Right kidney (tissue), 1 donor: ENCODE data around the gene VDR.

Experiments used
- DNase-seq: peaks from one replicate; pipeline ENCODE4 v3.0.0-alpha.2; 2016

The VDR gene

DNA sequence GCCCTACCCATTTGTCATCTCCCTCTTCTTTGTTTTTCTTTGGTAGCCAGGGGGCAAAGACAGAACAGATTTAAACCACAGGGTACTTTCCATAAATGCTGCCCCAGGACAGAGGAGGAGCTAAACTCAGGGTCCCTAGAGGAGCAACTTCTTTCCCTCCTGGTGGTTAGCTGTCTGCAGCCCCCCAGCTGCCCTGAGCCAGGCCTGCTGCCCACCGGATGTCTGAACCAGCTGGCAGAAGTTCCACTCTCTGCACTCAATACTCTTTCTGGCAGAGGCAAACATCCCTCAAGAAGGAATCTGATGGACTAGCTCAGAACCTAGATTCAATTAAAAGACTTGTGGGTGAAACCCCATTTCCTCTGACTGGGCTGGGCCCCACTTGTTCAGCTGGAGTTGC, 10.7 kb downstream of the VDR start:
- DNase-seq = no peak

DNA sequence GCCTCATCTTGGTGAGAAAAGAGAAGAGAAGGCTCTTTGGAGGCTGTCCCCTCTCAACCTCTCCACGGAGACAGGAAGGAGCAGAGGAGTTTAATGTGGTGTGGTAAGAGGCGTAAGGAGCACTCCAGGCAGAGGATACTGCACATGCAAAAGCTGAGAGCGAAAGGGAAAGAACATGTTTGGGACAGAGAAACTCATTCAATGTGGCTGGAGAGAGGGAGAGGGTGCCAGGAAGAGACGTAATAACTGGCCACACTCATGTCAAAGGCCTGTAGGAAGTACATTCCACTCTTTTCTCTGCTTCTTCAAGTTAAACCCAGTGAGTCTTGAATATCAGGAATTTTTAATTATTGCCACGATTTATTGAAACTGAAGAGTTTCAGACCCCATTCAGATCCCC, 12.0 kb downstream of the VDR start:
- DNase-seq = no peak

DNA sequence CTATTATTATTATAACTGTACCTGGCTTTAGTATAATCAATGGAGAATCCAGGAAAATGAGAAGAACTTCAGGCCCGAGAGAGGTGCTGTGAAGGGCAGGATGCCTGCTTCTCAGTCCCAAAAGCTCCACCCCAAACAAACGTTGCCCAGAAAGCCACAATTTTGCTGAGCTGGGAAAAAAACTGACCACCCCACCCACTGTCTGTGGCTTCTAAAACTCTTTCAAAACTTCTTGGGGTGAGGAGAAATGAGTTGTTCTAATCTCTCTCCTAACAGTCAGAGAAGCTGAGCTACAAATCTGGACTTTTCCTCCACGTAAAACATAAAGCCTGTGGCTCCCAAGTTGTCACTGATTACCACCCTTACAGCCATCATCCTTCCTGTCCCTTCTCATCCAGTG, 13.4 kb downstream of the VDR start:
- no peak for DNase-seq

DNA sequence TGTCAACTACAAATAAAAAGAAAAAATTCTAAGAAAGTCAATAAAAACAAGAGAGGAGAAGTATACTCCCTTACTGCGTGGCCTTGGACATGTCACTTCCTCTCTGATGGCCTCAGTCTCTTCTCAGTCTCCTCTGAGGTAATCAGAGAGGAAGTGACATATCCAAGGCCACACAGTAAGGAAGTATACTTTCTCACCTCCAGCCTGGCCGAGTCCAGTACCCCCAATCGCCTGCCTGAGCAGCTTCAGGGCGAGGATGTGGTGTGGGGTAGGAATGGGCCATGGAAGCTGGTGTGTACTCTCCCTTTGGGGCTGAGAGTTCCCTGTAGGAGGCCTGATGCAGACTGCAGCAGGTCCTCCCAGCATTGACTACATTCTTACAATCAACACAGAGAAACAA, 15.8 kb downstream of the VDR start:
- no peak for DNase-seq

DNA sequence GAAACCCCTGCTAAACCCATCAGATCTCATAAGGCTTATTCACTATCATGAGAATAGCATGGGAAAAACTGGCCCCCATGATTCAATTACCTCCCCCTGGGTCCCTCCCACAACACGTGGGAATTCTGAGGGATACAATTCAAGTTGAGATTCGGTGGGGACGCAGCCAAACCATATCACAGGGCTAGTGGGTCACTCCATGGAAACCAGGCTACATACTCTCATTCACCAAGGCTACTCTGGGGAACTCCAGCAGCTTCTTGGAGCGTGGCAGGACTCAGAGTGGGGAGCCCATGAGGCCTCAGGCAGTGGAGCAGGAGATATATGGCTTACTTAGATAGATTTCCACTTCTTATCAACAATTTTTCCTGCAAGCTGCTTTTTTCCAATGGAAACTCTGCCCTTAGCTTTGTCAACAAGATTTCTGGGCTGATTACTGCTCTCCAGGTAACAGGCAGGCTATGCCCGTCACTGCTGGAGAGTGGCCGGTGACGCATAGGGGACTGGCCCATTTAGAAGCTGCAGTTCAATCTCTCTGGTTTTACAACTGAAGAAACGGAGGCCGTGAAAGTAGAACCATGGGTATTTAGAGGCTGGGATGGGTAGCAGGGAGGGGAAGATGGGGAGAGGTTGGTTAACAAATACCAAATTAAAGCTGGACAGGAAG, 16.5 kb downstream of the VDR start:
- no peak for DNase-seq

DNA sequence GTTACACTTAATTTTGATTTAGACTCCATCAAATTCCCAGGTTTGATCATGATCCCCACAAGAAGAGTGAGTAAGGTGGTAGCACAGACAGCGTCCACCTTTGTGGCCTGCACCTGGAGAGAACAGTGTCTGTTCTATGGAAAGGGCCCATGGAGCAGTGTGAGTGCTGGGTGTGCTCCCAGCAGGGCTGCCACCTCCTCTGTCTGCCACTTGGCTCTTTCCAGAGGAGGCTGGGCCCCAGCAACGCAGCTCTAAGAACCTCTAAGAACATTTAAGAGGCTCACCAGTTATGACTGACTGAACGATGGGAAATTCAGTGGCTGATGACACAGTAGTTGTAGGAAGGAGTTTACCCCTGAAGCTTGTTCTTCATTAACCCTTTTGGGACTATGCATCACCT, 17.3 kb downstream of the VDR start:
- DNase-seq = no peak

DNA sequence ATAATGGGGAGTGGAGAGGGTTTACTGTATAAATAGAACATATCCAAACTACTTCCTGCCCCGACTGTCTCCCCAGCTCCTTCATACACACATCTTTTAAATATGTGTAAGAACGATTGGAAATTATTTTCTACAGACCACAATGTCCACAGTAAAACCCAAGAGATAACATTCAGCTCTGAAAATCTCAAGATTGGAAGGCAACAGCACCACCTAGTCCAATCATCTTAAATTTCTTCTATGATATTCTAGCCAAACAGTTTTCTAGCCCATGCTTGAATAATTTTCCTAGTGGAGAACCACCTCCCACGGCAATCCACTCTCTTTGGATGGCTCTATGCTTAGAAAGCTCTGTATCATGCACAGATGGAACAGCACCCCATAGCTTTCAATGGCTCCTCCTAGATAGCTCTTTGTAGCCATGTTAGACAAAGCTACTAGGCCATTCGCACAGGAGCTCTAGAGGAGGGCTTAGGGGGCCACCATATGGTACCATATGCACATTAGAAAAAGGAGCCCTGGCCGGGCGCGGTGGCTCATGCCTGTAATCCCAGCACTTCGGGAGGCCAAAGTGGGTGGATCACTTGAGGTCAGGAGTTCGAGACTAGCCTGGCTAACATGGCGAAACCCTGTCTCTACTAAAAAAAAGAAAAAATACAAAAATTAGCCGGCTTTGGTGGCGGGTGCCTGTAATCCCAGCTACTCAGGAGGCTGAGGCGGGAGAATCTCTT, 18.1 kb downstream of the VDR start:
- DNase-seq = no peak

DNA sequence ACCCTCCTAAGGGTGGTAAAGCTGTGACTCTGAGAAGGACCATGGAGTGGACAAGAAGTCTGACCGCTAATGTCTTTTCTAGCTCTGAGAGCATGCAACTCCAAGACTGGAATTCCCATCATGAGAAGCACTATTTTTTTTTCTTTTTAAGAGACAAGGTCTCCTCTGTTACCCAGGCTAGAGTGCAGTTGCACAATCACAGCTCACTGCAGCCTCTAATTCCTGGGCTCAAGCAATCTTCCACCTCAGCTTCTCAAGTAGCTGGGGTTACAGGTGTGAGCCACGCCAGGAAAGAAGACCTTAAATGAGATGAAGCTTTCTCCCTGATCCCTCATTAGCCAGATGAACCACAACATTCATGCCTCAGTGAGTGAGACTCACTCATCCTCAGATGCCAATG, 19.2 kb downstream of the VDR start:
- no peak for DNase-seq

DNA sequence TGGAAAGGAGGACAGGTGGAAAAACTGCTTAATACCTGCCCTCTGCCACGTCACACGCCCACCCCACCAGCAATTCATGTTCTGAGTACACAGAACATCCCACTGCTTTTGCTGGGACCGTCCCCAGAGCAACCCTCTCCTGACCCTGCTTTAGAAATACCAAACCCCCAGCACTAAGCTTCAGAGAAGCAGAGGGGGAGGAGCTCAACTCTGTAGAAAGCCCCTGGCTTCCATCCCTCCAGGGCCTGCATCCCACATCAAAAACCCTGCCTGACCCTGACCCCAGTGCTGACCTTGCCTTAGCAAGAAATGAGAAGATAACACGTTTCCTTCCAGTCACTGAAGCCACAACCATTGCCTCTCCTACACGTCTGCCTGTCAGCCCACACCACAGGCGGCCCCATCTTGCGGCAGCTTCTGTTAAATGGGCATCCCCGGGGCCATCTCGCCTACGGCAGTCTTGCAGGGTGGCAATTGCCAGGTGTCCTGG, 19.7 kb downstream of the VDR start:
- no peak for DNase-seq

DNA sequence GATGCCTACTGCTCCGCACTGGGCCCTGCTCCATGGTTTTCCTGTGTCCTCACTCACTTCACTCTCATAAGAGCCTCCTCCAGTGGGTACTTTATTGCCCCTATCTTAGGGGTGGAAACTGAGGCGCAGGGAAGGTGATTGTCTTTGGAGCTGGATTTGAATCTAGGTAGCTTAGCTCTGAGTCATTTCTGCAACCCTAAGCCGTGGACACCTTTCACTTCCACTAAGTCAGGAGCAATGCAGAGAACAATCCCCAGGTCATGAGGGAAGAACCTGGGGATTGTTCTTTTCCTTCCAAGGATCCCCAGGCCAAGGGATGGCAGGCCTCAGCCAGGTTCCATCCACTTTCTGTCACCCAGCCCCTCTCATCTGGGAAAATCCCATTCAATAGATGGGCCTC, 20.3 kb downstream of the VDR start:
- DNase-seq = no peak

DNA sequence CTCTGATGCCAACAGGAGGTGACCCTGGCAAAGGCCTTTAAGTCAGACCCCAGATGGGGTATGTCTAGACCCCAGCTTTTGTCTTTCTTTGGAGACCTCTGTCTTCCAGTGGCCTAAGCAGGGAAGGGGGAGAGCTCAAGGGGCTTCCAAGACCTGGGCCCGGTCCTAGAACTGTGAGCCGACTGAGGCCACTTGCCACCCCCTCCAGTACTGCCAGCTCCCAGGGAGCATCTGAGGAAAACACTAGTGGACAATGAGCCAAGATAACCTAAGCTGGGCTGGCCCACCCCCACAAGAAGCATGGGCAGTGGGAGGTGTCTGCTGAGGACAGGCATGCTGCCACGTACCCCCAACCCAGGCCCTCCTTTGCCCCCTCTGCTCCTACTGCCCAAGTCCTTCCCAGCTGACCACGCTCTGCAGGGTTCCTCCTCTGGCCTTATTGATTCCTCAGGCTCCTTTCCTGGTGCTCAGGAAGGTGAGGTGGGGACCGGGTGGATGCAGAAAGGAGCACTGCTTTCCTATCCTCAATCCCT, 21.1 kb downstream of the VDR start:
- DNase-seq = no peak

DNA sequence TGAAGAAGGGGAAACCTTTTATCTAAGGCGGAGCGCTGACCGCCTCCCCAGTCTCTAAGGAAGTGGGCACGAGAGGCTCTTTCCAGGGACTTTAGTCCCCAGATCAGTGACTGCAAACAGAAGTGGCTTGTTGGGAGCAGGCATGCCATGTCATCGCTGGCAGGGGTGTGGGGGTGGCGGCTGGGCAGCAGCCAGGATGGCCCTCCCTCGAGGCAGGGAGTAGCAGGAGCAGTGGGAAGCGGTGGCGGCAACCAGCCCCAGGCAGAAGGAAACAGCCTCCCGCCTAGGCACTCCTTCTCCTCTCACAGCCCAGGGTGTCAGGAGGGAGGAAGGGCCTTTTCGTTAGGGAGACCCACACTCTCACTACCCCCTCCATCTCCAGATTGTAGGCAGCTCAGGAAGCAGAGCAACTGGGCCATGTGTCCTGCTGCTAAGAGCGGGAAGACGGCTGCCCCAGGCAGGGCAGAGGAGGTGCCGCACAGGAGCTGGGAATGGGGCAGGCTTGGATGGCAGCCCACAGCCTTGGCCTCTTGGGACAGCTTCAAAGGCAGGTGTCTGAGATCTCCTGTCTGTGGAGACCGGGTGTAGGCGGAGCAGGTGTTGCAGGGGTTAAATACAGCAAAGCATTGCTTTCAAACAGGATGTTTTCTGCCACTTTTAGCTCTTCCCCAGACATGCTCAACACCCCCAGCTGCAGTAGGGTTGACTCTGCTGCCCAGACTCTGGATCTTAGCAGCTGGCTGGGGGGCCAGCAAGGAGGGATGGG, 21.8 kb downstream of the VDR start:
- no peak for DNase-seq

DNA sequence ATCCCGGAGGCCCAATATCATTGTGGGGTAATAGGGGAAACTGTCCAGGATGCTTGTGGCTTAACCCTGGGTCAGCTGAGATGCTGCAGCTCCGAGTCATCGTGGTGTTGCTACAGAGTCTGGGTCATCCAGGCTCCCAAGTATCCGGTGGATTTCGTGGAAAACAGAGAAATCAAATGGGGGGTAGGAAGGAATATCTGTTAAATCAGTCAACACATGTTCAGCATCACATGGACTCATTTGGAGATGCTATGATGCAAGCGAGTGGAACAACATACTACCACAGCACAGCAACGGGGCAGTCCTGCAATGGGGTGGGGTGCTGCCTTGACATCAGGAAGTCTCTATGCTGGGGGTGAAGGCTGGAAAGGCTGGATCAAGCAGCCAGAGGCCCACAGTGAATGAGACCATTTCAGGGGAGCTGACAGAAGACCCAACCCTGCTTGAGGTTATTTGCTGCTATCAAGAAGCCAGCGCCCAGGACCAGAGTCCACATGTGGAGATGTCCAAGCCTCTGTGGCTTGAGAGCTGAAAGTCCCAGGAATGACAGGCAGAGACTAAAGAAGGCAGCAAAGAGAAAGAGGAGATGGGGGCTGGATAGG, 22.9 kb downstream of the VDR start:
- DNase-seq = no peak

DNA sequence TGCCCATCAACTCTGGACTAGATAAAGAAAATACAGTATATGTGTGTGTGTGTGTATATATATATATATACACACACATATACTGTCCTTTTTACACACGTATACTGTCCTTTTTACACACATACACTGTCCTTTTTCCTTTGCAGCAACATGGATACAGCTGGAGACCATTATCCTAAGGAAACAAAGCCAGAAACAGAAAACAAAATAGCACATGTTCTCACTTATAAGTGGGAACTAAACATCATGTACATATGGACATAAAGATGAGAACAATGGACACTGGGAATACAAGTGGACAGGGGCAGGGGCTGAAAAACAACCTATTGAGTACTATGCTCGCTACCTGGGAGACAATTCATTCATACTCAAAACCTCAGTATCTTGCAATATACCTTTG, 23.7 kb downstream of the VDR start:
- DNase-seq = no peak

DNA sequence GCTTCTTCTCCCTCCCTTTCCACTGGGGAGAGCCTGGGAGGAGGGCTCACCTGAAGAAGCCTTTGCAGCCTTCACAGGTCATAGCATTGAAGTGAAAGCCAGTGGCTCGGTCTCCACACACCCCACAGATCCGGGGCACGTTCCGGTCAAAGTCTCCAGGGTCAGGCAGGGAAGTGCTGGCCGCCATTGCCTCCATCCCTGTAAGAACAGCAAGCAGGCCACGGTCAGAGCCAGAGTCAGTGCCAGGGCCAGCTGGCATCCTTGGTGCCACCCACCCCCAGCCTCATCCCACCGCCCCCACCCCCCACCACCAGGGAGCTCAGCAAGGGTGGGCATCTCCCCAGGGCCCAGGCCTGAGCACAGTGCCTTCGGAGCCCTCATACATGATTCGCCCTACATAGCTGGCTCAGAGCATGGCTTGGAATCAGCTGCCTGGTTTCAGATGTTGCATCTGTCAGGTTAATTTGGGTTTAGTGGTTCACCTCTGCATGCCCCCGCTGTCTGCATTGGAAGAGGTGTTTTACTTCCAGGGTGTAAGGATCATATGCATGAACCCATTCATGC, 25.8 kb downstream of the VDR start:
- no peak for DNase-seq

DNA sequence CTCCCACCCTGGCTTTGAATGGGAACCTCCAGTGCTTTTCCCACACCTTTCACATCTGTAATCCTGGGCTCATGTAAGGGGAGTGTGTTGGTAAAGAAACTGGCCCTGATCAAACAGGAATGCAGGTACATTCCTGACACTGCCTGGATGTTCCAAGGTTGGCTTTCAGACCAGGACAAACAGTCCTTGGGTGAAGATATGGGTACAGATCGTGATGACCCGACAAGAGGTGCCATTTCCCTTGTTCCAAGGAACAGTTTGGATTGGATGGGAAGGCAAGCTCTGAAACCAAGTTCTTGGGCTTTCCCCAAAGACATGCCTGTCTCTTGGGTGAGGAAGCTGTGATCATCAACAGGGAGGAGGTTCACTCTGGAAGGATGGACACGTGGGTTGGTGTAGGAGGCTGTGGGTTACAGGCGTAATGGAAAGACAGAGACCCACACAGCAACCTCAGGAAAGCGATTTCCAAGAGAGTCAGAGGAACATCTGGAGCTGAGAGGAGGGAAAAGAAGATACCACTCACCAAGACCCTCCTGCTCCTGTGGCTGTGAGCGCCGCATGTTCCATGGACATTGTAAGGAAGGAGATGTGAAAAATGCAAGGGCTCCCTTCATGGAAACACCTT, 26.4 kb downstream of the VDR start:
- DNase-seq = no peak

DNA sequence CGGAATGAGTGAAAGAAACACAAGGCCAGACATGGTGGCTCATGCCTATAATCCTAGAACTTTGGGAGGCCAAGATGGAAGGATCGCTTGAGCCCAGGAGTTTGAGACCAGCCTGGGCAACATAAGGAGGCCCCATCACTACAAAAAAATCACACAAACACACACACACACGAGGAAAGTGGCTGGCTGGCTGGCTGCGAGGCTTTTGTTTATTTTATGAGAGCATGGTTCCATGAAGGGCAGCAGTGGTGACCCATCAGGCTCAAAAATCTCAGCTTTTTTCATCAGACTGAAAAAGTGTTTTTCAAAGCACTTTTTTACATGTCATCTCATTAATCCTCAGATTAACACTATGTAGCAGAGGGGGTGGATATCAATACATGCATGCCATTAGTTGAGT, 27.7 kb downstream of the VDR start:
- no peak for DNase-seq

DNA sequence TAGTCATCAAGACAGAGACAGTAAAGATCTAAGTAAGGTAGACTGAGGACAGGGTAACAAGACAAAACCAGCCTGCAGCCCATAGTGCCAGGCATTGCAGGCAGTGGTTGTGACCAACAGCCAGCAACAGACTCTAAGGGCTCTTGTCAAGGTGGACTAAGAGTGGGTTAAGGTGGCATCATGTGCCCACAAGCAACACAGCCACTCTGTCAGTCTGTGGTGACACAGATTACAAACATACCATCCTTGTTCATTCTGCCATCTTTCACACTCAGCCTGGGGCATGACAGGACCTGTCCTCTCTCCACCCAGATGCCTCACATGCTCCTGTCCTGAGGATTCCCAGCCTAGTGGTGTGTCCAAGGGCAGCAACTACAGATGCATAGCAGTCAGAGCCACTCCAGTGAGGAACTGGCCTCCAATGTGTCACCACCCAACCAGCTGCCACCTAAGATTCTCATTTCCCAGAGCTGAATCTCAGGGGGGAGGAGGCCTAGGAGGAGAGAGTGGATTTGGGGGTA, 28.3 kb downstream of the VDR start:
- DNase-seq = no peak

DNA sequence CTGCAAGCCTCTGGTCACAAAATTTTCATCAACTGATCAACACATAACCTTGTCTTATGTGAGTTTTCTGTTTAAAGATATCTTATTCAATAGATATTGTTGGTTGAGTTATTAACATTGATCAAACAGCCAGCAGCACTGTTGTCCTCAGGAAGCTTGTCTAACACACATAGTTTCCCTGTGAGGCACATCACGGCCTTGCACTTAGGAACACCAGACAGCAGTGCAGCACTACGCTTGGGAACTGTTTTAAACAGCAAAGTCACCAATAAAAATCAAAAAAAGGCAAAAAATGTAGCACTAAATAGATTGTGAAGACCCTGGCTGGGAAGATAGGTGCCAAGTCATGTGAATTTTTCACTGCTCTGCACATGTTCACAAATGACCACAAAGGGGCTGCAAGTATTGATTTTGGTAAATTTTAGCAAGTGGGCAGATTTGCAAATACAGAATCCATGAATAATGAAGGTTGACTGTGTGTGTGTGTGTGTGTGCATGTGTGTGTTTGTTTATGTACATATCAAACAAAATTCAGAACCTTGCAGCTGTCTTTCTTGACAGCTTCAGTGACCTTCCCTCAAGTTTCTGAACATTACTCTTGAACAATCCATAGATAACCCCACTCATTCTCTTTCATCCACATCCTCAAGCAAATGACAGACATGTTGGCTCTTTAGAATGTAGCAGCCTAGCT, 28.9 kb downstream of the VDR start:
- DNase-seq = no peak

DNA sequence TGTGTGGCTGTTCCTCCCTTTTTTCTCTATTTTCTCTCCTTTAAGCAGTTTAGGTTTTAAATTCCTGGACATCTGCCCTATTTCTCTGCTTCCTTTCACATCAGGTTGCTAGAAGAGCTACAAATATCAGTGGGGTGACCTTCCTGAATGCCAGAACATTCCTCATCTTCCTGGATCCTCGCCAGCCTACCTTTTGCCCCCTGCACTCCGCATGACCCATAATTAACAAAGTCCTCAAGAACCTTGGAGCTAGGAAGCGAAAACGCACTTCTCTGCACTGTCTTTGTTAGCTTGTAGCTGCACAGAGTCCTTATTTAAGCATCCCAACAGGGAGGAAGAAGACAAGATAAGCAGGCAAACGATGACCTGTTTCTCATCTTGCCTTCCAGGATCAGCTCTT, 30.5 kb downstream of the VDR start:
- DNase-seq = no peak

DNA sequence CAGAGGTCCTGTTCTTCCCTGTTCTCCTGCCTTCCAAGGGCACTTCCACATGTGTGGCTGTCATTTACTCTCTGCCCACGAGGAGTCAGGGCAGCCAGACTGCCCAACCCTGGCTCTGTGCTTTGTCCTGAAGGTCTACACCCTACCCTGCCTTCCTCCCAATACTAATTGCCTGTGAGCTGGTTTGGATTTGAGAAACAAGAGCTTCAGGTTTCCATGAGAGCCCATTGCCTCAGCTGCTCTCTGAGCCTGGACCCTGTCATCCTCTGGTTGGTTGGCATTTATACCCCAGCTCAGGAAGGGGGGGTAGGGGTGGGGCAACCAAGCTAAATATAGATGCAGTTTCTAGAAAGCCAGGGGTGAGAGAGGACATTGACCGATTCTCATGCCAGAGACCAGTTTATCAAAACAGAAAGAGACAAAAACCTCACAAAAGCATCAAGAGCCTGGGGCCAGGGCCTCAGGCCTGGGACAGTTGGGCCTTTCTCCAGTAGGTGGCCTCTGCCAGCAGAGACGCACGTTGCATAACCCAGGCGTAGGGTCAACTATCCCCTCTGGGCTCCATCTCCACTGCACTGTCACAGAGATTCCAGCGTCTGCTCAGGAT, 34.5 kb downstream of the VDR start:
- DNase-seq = no peak
